ENCODE data around the gene FAM107B. TPM values are rescaled to one million over a fixed set of nuclear protein-coding genes. Genes with fewer than 3 reads are reported as not detected.
"Not testable (repeated sequence)": the region's sequence is repeated elsewhere in the genome, so short reads cannot be mapped to it uniquely, and the experiment has no call there.

Gene FAM107B
- polyA plus RNA-seq, 3 donors, result 108 to 120 (median 112) TPM

- no peak for DNase-seq (ENCODE audit: low read depth in 3 of 3, low spot score in 2 of 3)
Observed at GRCh38 chr10:14696821-14697220, 77.9 kb downstream of the FAM107B start.

GRCh38 chr10:14695847-14696480 lies 78.7 kb downstream of the FAM107B start:
- no peak for DNase-seq (ENCODE audit: low read depth in 3 of 3, low spot score in 2 of 3)

GRCh38 chr10:14693891-14694290 lies 80.8 kb downstream of the FAM107B start:
- DNase-seq (ENCODE audit: low read depth in 3 of 3, low spot score in 2 of 3), result no peak

- no peak for DNase-seq (ENCODE audit: low read depth in 3 of 3, low spot score in 2 of 3)
Observed at GRCh38 chr10:14692344-14693076, 82.2 kb downstream of the FAM107B start.

- DNase-seq (ENCODE audit: low read depth in 3 of 3, low spot score in 2 of 3), result no peak
Observed at GRCh38 chr10:14691359-14691758, 83.3 kb downstream of the FAM107B start.

GRCh38 chr10:14688606-14689005 lies 86.1 kb downstream of the FAM107B start:
- no peak for DNase-seq (ENCODE audit: low read depth in 3 of 3, low spot score in 2 of 3)

- DNase-seq (ENCODE audit: low read depth in 3 of 3, low spot score in 2 of 3), result not testable (repeated sequence)
Observed at GRCh38 chr10:14688189-14688588, 86.5 kb downstream of the FAM107B start.

- DNase-seq (ENCODE audit: low read depth in 3 of 3, low spot score in 2 of 3), result no peak
Observed at GRCh38 chr10:14687340-14687739, 87.4 kb downstream of the FAM107B start.

GRCh38 chr10:14686356-14686755 lies 88.3 kb downstream of the FAM107B start:
- no peak for DNase-seq (ENCODE audit: low read depth in 3 of 3, low spot score in 2 of 3)

GRCh38 chr10:14684354-14684753 lies 90.3 kb downstream of the FAM107B start:
- DNase-seq (ENCODE audit: low read depth in 3 of 3, low spot score in 2 of 3), result no peak

GRCh38 chr10:14683256-14683655 lies 91.4 kb downstream of the FAM107B start:
- no peak for DNase-seq (ENCODE audit: low read depth in 3 of 3, low spot score in 2 of 3)

GRCh38 chr10:14681802-14682201 lies 92.9 kb downstream of the FAM107B start:
- DNase-seq (ENCODE audit: low read depth in 3 of 3, low spot score in 2 of 3), result no peak

GRCh38 chr10:14681305-14681704 lies 93.4 kb downstream of the FAM107B start:
- DNase-seq (ENCODE audit: low read depth in 3 of 3, low spot score in 2 of 3), result no peak

GRCh38 chr10:14678637-14679036 lies 96.1 kb downstream of the FAM107B start:
- DNase-seq (ENCODE audit: low read depth in 3 of 3, low spot score in 2 of 3), result no peak

GRCh38 chr10:14676732-14677131 lies 98.0 kb downstream of the FAM107B start:
- DNase-seq (ENCODE audit: low read depth in 3 of 3, low spot score in 2 of 3), result no peak

GRCh38 chr10:14674376-14675050 lies 100.2 kb downstream of the FAM107B start:
- peak in 1 of 3 donors; percentile 59 for DNase-seq (ENCODE audit: low read depth in 3 of 3, low spot score in 2 of 3)

GRCh38 chr10:14673189-14673861 lies 101.4 kb downstream of the FAM107B start:
- no peak for DNase-seq (ENCODE audit: low read depth in 3 of 3, low spot score in 2 of 3)

- no peak for DNase-seq (ENCODE audit: low read depth in 3 of 3, low spot score in 2 of 3)
Observed at GRCh38 chr10:14671386-14671831, 103.3 kb downstream of the FAM107B start.

- no peak for DNase-seq (ENCODE audit: low read depth in 3 of 3, low spot score in 2 of 3)
Observed at GRCh38 chr10:14670551-14671240, 104.0 kb downstream of the FAM107B start.

- no peak for DNase-seq (ENCODE audit: low read depth in 3 of 3, low spot score in 2 of 3)
Observed at GRCh38 chr10:14669576-14669975, 105.1 kb downstream of the FAM107B start.

GRCh38 chr10:14667781-14668180 lies 106.9 kb downstream of the FAM107B start:
- no peak for DNase-seq (ENCODE audit: low read depth in 3 of 3, low spot score in 2 of 3)

All from right renal cortex interstitium (tissue), 3 donors.